HEK293T (cell line): ENCODE measurements around the gene LRRK1.

Source experiments
- CTCF ChIA-PET: fragments of 350-600 bp; formaldehyde crosslinking; extraction: SDS; loops from one replicate; lab custom pipeline; 2021; ENCODE audit warnings: antibody characterized with exemption, inconsistent platforms; lab: Yijun Ruan, JAX
- POLR2A ChIA-PET: fragments of 350-600 bp; formaldehyde crosslinking; extraction: SDS; loops from one replicate; lab custom pipeline; 2020; ENCODE audit warnings: antibody characterized with exemption, inconsistent platforms; lab: Yijun Ruan, JAX
- DNase-seq: peaks from one replicate; pipeline ENCODE4 v3.0.0; 2012; ENCODE audit warnings: mixed read lengths; ENCODE audit errors: extremely low spot score
- ARNT ChIP-seq: fragments of 450-650 bp; IDR thresholded peaks from 2 replicates; pipeline ENCODE4 v1.6.1; 2017; ENCODE audit warnings: mild to moderate bottlenecking
- BHLHE40 ChIP-seq: fragments of 450-650 bp; IDR thresholded peaks from 2 replicates; pipeline ENCODE4 v1.6.1; 2016; ENCODE audit warnings: mild to moderate bottlenecking, moderate library complexity, borderline replicate concordance
- CTBP1 ChIP-seq: fragments of 450-650 bp; IDR thresholded peaks from 2 replicates; pipeline ENCODE4 v1.6.1; 2016; ENCODE audit warnings: borderline replicate concordance
- ELF4 ChIP-seq: fragments of 450-650 bp; IDR thresholded peaks from 2 replicates; pipeline ENCODE4 v1.6.1; 2017; ENCODE audit warnings: antibody characterized with exemption
- FOXK2 ChIP-seq: fragments of 450-650 bp; IDR thresholded peaks from 2 replicates; pipeline ENCODE4 v1.6.1; 2016; ENCODE audit warnings: mild to moderate bottlenecking
- HDGF ChIP-seq: fragments of 450-650 bp; IDR thresholded peaks from 2 replicates; pipeline ENCODE4 v1.6.1; 2017; ENCODE audit warnings: antibody characterized with exemption, borderline replicate concordance
- L3MBTL2 ChIP-seq: fragments of 450-650 bp; conservative IDR thresholded peaks from 2 replicates; pipeline ENCODE4 v1.6.1; 2016; ENCODE audit warnings: mild to moderate bottlenecking
- NFRKB ChIP-seq: fragments of 450-650 bp; IDR thresholded peaks from 2 replicates; pipeline ENCODE4 v1.6.1; 2016; ENCODE audit warnings: mild to moderate bottlenecking, moderate library complexity
- SP1 ChIP-seq: fragments of 450-650 bp; IDR thresholded peaks from 2 replicates; pipeline ENCODE4 v1.6.1; 2017
- SUZ12 ChIP-seq: fragments of 450-650 bp; IDR thresholded peaks from 2 replicates; pipeline ENCODE4 v1.6.1; 2016; ENCODE audit warnings: mild to moderate bottlenecking
- TARDBP ChIP-seq: fragments of 450-650 bp; IDR thresholded peaks from 2 replicates; pipeline ENCODE4 v1.6.1; 2016
- ZNF384 ChIP-seq: fragments of 450-650 bp; IDR thresholded peaks from 2 replicates; pipeline ENCODE4 v1.6.1; 2016
- TF ChIP-seq, protein P1 (sequence below): fragments of 450-650 bp; IDR thresholded peaks from 2 replicates; pipeline ENCODE4 v1.6.1; 2016

The LRRK1 gene

DNA sequence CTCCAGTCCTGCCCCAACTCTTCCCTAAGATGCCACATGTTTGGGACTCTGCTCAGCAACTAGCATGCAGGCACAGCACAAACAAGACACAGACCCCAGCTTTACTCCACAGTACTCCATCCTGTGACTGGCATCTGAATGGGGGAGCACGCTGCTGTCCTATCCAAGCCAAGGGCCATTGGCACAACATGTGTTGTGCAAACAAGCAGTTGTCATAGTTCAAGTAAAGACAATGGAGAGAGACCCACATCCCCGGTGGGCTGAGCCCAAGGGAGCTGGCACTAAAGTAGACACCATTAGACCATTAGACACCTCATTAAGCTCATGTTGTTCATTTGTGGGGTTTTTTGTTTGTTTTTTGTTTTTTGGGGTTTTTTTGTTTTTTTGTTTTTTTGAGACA is 200.0 kb downstream of the LRRK1 start:
- no peak for DNase-seq
- POLR2A ChIA-PET: no interaction called here
- CTCF ChIA-PET: no interaction called here
- TF ChIP-seq ARNT: no peak
- no peak for TF ChIP-seq CTBP1
- TF ChIP-seq FOXK2: no peak
- TF ChIP-seq BHLHE40: no peak
- TF ChIP-seq TARDBP: no peak
- TF ChIP-seq SP1: no peak
- TF ChIP-seq NFRKB: no peak
- TF ChIP-seq, protein P1, sequence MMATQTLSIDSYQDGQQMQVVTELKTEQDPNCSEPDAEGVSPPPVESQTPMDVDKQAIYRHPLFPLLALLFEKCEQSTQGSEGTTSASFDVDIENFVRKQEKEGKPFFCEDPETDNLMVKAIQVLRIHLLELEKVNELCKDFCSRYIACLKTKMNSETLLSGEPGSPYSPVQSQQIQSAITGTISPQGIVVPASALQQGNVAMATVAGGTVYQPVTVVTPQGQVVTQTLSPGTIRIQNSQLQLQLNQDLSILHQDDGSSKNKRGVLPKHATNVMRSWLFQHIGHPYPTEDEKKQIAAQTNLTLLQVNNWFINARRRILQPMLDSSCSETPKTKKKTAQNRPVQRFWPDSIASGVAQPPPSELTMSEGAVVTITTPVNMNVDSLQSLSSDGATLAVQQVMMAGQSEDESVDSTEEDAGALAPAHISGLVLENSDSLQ: no peak
- no peak for TF ChIP-seq L3MBTL2
- no peak for TF ChIP-seq ELF4
- TF ChIP-seq HDGF: no peak
- no peak for TF ChIP-seq SUZ12
- TF ChIP-seq ZNF384: no peak
